Measurements from ENCODE around the gene RBBP5.

RBBP5 gene

DNA sequence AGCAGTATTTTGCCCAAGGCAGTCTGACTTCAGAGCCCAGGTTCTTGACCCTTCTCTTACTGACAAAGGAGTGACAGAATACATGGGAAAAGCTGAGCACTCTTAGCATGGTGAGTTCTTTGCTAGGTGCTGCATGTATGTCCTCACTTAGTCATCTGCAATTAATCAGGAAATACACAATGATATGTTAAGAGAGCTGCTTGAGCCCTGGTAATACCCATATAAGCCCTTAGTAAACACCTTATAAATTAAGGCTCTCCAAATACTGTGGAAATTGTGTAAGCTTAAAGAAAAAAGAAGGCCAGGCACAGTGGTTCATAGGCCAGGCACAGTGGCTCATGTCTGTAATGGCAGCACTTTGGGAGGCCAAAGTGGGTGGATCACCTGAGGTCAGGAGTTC is 23.5 kb downstream of the RBBP5 start:
- TF ChIP-seq EZH2phosphoT487 (IDR thresholded peaks at IDR 0.05; ENCODE audit: borderline replicate concordance, low read length): no peak
- TF ChIP-seq, protein P1, sequence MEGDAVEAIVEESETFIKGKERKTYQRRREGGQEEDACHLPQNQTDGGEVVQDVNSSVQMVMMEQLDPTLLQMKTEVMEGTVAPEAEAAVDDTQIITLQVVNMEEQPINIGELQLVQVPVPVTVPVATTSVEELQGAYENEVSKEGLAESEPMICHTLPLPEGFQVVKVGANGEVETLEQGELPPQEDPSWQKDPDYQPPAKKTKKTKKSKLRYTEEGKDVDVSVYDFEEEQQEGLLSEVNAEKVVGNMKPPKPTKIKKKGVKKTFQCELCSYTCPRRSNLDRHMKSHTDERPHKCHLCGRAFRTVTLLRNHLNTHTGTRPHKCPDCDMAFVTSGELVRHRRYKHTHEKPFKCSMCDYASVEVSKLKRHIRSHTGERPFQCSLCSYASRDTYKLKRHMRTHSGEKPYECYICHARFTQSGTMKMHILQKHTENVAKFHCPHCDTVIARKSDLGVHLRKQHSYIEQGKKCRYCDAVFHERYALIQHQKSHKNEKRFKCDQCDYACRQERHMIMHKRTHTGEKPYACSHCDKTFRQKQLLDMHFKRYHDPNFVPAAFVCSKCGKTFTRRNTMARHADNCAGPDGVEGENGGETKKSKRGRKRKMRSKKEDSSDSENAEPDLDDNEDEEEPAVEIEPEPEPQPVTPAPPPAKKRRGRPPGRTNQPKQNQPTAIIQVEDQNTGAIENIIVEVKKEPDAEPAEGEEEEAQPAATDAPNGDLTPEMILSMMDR (IDR thresholded peaks at IDR 0.05; ENCODE audit: low read depth, low read length, poor library complexity, severe bottlenecking): no peak
- H3K4me2 ChIP-seq (ENCODE audit: low read length): no peak overlapping the region
- H3K9me3 ChIP-seq (ENCODE audit: control insufficient read depth, insufficient read depth, low read length): no peaks in the 10 kb centered on the region
- no peaks in the 10 kb centered on the region for H3K79me2 ChIP-seq (ENCODE audit: control insufficient read depth, low read length)
- no peaks in the 10 kb centered on the region for H3K4me1 ChIP-seq (ENCODE audit: control insufficient read depth, low read length)
- H3K4me3 ChIP-seq (ENCODE audit: low read length): no peak overlapping the region
- no peaks in the 10 kb centered on the region for H3K9me2 ChIP-seq (replicated peaks; ENCODE audit: control insufficient read depth, low read length)
- H3F3A ChIP-seq (ENCODE audit: control insufficient read depth, insufficient read depth): no peaks in the 10 kb centered on the region
- H3K27ac ChIP-seq (ENCODE audit: low read depth, low read length): no peak overlapping the region
- H4K20me1 ChIP-seq (ENCODE audit: control insufficient read depth, insufficient read depth, low read depth, low read length): no peaks in the 10 kb centered on the region
- H3K36me3 ChIP-seq (ENCODE audit: control insufficient read depth, low read length): peaks cover 90% of the 10 kb centered on the region
- H3K27me3 ChIP-seq (ENCODE audit: control insufficient read depth, low read length): no peaks in the 10 kb centered on the region

DNA sequence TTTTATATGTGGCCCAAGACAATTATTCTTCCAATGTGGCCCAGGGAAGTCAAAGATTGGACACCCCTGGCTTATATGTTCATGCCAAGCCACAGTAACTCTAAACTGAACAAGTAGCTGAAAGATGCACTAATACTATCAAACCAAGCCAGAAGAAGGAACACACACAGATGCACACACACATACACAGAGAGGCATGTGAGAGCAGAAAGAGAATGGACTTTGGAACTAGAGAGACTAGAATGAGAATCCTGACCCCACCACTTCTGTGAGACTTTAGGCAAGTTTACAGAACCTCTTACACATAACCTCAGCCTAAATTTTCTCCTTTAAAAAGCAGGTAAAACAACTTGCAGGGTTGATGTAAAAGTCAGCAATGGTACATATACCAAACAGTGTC is 26.4 kb downstream of the RBBP5 start:
- no peaks in the 10 kb centered on the region for H3F3A ChIP-seq (ENCODE audit: control insufficient read depth, insufficient read depth)
- H3K9me2 ChIP-seq (replicated peaks; ENCODE audit: control insufficient read depth, low read length): no peaks in the 10 kb centered on the region
- peaks cover 91% of the 10 kb centered on the region for H3K36me3 ChIP-seq (ENCODE audit: control insufficient read depth, low read length)
- H3K4me2 ChIP-seq (ENCODE audit: low read length): no peak overlapping the region
- no peak overlapping the region for H3K27ac ChIP-seq (ENCODE audit: low read depth, low read length)
- no peaks in the 10 kb centered on the region for H3K4me1 ChIP-seq (ENCODE audit: control insufficient read depth, low read length)
- H3K9me3 ChIP-seq (ENCODE audit: control insufficient read depth, insufficient read depth, low read length): no peaks in the 10 kb centered on the region
- H3K4me3 ChIP-seq (ENCODE audit: low read length): no peak overlapping the region
- TF ChIP-seq, protein P1 (IDR thresholded peaks at IDR 0.05; ENCODE audit: low read depth, low read length, poor library complexity, severe bottlenecking): no peak
- TF ChIP-seq EZH2phosphoT487 (IDR thresholded peaks at IDR 0.05; ENCODE audit: borderline replicate concordance, low read length): no peak
- no peaks in the 10 kb centered on the region for H4K20me1 ChIP-seq (ENCODE audit: control insufficient read depth, insufficient read depth, low read depth, low read length)
- H3K79me2 ChIP-seq (ENCODE audit: control insufficient read depth, low read length): no peaks in the 10 kb centered on the region
- no peaks in the 10 kb centered on the region for H3K27me3 ChIP-seq (ENCODE audit: control insufficient read depth, low read length)

DNA sequence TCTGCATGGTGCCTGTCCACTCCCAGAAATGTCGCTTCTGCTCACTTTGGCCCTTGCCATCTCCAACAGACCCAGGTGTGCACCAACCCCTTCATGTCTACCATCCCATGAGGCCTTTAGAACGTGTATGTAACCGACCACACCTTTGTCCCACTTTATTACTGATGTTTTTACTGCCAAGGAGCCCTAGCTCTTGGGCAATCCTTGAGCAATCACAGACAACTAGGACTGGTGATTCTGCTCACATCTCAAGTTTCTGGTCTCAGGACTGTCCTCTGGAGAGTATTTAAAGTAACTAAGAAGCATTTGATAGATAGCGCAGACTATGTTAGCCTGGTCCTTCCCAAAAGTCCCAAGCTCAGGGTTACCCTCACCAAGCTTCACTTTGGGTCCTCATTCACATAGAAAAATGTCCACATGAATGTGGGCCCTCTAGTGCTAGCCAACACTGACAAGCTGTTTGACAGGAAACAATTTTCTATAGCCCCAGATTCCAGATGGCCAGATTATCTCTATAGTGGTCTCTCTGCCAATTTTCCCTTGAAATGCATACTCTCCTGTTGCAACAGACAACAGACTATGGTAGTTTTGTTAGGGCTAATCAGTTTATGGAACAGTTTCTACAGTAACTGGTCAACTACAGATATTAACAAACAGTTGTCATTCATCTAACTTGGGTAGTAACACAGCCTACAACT is 30.6 kb downstream of the RBBP5 start:
- Histone ChIP-seq H3K79me2 (ENCODE audit: control insufficient read depth, low read length) (no peaks in the 10 kb centered on the region), H3K27me3 (ENCODE audit: control insufficient read depth, low read length) (no peaks in the 10 kb centered on the region), H4K20me1 (ENCODE audit: control insufficient read depth, insufficient read depth, low read depth, low read length) (no peaks in the 10 kb centered on the region), H3F3A (ENCODE audit: control insufficient read depth, insufficient read depth) (no peaks in the 10 kb centered on the region), H3K9me3 (ENCODE audit: control insufficient read depth, insufficient read depth, low read length) (no peaks in the 10 kb centered on the region), H3K36me3 (ENCODE audit: control insufficient read depth, low read length) (peaks cover 80% of the 10 kb centered on the region), H3K27ac (ENCODE audit: low read depth, low read length) (no peak overlapping the region), H3K4me3 (ENCODE audit: low read length) (no peak overlapping the region), H3K4me1 (ENCODE audit: control insufficient read depth, low read length) (no peaks in the 10 kb centered on the region), H3K9me2 (replicated peaks; ENCODE audit: control insufficient read depth, low read length) (no peaks in the 10 kb centered on the region), H3K4me2 (ENCODE audit: low read length) (no peak overlapping the region)
- TF ChIP-seq, protein P1 (IDR thresholded peaks at IDR 0.05; ENCODE audit: low read depth, low read length, poor library complexity, severe bottlenecking): no peak
- TF ChIP-seq EZH2phosphoT487 (IDR thresholded peaks at IDR 0.05; ENCODE audit: borderline replicate concordance, low read length): no peak

All from DOHH2 (cell line).